ENCODE data around the gene PPP6R2.

DNA sequence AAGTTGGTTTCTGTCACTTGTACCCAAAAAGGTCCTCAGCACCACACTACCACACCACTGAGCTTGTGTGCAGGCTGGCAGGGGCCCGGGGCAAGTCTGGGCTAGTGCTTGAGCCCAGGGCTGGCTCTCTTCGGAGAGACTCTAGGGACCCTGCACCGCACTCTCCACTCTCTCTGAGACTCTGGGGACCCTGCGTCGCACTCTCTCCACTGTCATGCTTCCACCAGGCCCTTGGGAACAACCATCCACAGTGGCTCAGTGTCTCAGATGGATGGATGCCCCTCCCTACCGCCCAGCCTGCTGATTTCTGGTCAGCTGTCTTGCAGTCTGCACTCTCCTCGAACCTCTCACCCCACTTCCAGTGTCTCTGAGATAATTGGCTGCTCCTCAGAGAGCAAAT, 133.7 kb downstream of the PPP6R2 start:
- no peak for TF ChIP-seq YY1 (IDR thresholded peaks at IDR 0.05; ENCODE audit: borderline replicate concordance in 1 of 3, control insufficient read depth in 1 of 3, extremely low read depth in 1 of 3, insufficient read depth in 3 of 3, insufficient read length in 1 of 3, insufficient replicate concordance in 2 of 3, low read depth in 1 of 3, low read length in 2 of 3)
- TF ChIP-seq, protein P1, sequence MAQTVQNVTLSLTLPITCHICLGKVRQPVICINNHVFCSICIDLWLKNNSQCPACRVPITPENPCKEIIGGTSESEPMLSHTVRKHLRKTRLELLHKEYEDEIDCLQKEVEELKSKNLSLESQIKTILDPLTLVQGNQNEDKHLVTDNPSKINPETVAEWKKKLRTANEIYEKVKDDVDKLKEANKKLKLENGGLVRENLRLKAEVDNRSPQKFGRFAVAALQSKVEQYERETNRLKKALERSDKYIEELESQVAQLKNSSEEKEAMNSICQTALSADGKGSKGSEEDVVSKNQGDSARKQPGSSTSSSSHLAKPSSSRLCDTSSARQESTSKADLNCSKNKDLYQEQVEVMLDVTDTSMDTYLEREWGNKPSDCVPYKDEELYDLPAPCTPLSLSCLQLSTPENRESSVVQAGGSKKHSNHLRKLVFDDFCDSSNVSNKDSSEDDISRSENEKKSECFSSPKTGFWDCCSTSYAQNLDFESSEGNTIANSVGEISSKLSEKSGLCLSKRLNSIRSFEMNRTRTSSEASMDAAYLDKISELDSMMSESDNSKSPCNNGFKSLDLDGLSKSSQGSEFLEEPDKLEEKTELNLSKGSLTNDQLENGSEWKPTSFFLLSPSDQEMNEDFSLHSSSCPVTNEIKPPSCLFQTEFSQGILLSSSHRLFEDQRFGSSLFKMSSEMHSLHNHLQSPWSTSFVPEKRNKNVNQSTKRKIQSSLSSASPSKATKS (CRISPR knock-in tag; IDR thresholded peaks at IDR 0.05) = no peak
